ENCODE results near the gene GPR152. TPM values are rescaled to one million over a fixed set of nuclear protein-coding genes. Genes with fewer than 3 reads are reported as not detected.

GPR152 gene
- total RNA-seq, 4 donors from 2014 or later = not detected

DNA sequence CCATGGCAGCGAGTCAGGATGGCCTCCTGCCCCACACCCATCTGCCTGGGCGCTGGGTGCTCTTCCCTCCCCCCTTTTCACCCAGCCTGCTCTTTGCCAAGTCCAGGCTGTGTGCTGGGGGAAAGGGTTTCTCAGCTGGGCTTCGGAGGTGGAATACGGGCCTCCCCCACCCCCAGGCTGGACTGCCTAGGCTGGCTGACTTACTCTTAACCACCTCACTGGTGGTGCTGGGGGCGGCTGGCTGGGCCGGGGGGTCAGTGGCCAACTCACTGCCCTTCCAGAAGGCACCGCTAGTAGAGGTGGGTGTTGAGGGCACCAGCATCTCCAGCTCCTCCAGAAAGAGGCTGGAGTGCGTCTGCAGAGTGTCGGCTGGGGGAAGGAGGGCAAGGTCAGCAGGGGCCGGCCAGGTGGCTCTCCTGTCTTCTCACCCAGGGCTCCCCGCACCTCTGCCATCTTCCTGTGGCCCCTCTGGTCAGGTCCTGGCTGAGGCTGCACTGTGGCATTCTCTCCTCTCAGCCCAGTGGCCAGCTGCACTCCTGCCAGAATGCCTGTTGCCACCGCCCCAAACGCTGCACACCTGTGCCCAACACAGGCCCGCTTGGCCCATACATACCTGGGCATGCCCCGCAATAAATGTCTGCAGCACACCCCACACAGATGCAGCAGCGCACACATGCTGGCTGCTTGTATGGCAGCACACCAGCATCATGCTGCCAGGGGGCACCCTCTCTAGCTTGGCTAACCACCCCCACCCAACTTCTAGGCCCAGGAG is 42.9 kb upstream of the GPR152 start:
- Histone ChIP-seq H3K4me1 (no peaks in the 10 kb centered on the region), H3K4me3 (no peak overlapping the region), H3K36me3 (peaks cover 24 to 100% (median 32%) of the 10 kb centered on the region in 3 donors), H3K9me3 (no peaks in the 10 kb centered on the region), H3K27ac (no peak overlapping the region), H3K27me3 (no peaks in the 10 kb centered on the region)
- 86% methylated on average over 6 of the region's 16 CpGs; no CpG with 5 or more reads in 1 of the 2 donors for WGBS, 2 donors
- no peak for TF ChIP-seq POLR2A (IDR thresholded peaks at IDR 0.05)
- TF ChIP-seq, protein P1, sequence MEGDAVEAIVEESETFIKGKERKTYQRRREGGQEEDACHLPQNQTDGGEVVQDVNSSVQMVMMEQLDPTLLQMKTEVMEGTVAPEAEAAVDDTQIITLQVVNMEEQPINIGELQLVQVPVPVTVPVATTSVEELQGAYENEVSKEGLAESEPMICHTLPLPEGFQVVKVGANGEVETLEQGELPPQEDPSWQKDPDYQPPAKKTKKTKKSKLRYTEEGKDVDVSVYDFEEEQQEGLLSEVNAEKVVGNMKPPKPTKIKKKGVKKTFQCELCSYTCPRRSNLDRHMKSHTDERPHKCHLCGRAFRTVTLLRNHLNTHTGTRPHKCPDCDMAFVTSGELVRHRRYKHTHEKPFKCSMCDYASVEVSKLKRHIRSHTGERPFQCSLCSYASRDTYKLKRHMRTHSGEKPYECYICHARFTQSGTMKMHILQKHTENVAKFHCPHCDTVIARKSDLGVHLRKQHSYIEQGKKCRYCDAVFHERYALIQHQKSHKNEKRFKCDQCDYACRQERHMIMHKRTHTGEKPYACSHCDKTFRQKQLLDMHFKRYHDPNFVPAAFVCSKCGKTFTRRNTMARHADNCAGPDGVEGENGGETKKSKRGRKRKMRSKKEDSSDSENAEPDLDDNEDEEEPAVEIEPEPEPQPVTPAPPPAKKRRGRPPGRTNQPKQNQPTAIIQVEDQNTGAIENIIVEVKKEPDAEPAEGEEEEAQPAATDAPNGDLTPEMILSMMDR (IDR thresholded peaks at IDR 0.05) = no peak
- DNase-seq = no peak
- intact Hi-C loops (cut with DNase I) = no loop called here

DNA sequence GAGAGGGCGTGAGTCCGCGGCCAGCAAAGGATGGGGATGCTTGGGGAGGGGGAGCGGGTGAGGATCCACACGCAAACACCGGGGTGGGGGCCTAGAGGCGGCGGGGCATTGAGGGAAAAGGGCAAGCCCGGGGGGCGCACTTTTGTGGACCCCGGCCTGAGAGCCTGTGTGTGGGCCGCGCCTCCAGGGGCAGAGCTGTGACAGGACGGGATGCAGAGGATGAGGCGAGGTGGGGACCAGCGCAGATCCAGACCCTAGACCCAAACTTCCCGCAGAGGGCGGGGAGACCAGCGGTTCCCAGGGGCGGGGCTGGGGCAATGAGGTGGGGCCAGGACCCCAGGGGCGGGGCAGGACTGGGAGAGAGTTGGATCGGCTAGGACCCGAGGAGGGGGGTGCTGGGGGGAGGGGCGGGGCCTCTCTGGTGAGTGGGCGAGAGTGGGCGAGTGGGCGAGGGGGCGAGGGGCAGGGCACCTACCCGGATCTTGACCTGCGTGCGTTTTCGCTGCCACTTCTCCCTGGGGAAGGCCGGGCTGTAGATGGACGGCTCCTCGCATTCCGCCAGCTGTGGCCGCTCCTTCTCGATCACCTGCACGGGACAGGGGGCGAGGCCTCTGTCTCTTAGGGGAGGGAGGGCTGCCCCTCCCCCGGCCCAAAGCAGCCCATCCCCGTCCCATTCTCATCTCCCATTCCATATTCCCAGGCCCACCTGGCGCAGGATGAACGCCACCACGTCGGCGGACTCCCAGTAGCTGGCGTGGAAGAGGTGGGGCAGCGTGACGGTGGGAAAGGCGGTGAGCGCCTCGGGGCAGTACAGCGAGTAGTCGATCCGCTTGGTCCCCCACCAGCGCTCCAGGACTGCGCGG is 42.1 kb upstream of the GPR152 start:
- WGBS, 2 donors = 80 to 87% methylated on average over 17 to 27 of the region's 59 CpGs
- no peak overlapping the region for H3K4me3 ChIP-seq
- no peaks in the 10 kb centered on the region for H3K4me1 ChIP-seq
- no peaks in the 10 kb centered on the region for H3K9me3 ChIP-seq
- intact Hi-C loops (cut with DNase I) = no loop called here
- H3K36me3 ChIP-seq = peaks cover 31 to 100% (median 38%) of the 10 kb centered on the region in 3 donors
- H3K27ac ChIP-seq = no peak overlapping the region
- TF ChIP-seq POLR2A (IDR thresholded peaks at IDR 0.05) = no peak
- TF ChIP-seq, protein P1 (IDR thresholded peaks at IDR 0.05) = no peak
- no peaks in the 10 kb centered on the region for H3K27me3 ChIP-seq
- no peak for DNase-seq

DNA sequence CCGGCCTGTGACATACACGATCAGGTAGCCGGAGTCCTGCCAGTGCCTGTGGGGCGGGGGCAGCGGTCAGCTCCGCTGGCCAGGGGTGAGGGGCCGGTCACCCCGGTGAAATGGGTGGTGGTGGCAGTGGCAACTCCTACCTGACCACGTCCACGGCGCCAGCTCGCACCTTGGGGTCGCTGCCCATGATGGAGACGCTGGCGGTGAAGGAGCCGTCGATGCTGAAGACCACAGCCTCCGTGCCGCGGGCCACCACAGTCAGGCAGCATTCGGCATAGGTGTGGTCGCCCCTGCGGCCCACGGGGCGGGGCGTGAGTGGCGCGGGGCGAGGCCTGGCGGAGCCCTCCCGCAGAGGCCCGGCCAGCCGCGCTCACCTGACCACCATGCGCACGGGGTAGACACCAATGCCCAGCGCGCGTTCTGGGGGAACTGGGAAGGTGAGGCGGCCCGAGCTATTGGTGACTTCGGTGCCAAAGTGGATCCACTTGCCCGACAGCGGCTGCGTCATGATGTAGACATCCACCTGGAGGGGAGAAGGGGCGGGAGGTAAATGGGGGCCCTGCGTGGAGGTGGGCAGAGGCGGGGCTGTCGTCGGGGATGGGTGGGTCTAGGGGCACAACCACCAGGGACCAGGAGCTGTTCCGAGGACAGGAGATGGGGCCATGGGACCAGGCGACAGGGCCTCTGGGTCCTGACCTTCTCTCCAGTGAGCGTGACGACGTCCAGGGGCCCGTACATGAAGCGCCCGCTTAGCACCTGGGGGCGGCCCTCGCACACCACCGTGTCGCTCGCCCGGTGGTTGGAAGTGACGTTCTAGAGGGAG is 41.2 kb upstream of the GPR152 start:
- intact Hi-C loops (cut with DNase I) = no loop called here
- Histone ChIP-seq H3K4me1 (no peaks in the 10 kb centered on the region), H3K27ac (no peak overlapping the region), H3K4me3 (no peak overlapping the region), H3K27me3 (no peaks in the 10 kb centered on the region), H3K36me3 (peaks cover 39 to 100% (median 43%) of the 10 kb centered on the region in 3 donors), H3K9me3 (no peaks in the 10 kb centered on the region)
- no peak for TF ChIP-seq POLR2A (IDR thresholded peaks at IDR 0.05)
- TF ChIP-seq, protein P1 (IDR thresholded peaks at IDR 0.05) = no peak
- DNase-seq = no peak
- 90 to 93% methylated on average over 2 to 33 of the region's 65 CpGs for WGBS, 2 donors

DNA sequence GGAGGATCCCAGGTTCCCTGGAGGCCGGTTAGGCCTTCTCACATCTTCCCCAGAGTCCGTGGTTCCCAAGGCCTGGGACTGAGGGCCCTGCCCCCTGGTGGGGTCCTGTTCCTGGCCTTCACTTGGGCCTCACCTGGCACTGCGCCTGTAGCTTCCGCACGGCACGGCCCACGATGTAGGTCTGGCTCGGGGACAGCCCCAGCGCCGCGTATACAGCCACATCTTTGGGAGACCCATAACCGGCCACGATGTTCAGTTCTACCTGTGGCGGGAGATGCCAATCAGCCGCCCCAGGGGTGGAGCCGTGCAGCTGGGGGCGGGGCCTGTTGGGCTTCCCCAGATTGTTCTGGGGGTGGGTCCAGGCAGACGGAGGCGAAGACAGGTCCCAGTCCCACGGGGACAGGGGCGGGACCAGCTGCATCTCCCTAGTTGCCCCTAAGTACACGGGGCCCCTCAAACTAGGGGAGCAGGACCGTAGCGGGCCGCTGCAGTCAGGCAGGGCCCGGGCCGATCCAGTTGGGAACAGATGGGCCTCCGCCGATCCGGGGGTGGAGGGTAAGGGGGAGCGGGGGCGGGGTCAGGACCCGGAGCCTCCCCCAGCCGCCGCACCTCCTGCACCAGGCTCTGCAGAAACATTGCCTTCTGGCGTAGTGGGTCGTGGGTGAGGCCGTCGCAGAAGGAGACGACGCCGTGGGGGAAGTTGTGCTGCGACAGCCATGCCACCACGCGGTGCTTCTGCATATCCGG is 40.4 kb upstream of the GPR152 start:
- Histone ChIP-seq H3K4me1 (no peaks in the 10 kb centered on the region), H3K4me3 (no peak overlapping the region), H3K36me3 (peaks cover 42 to 98% (median 43%) of the 10 kb centered on the region in 3 donors), H3K27me3 (no peaks in the 10 kb centered on the region), H3K9me3 (no peaks in the 10 kb centered on the region), H3K27ac (no peak overlapping the region)
- TF ChIP-seq, protein P1 (IDR thresholded peaks at IDR 0.05) = no peak
- TF ChIP-seq POLR2A (IDR thresholded peaks at IDR 0.05) = no peak
- intact Hi-C loops (cut with DNase I) = no loop called here
- WGBS, 2 donors = no CpG with 5 or more reads among the region's 46 CpGs
- no peak for DNase-seq
